Mesenchymal stem cell (in vitro differentiated cells and primary cell): ENCODE results near the gene PLXND1.
A peak's percentile ranks its signal among the peaks of the same experiment; 100 is the strongest.

Source experiments
- DNase-seq: peaks from one replicate; pipeline ENCODE4 v3.0.0-alpha.2; 2013
- H2AFZ ChIP-seq: one replicate; pipeline ENCODE4 v1.6.1; 2013; ENCODE audit warnings: low read depth, mild to moderate bottlenecking, control low read depth, inconsistent platforms, low read length, moderate library complexity
- H2AK5ac ChIP-seq: 2 replicates; pipeline ENCODE4 v1.6.1; 2013; ENCODE audit warnings: low read length, moderate library complexity, mild to moderate bottlenecking, inconsistent platforms; ENCODE audit not compliant: severe bottlenecking
- H2BK120ac ChIP-seq: one replicate; pipeline ENCODE4 v1.6.1; 2013; ENCODE audit warnings: low read depth, mild to moderate bottlenecking, inconsistent platforms, low read length, moderate library complexity
- H2BK12ac ChIP-seq, 2 experiments: one replicate each; pipeline ENCODE4 v1.6.1; 2013; ENCODE audit warnings: inconsistent platforms in 2 of 2, low read length in 2 of 2, mild to moderate bottlenecking in 2 of 2, moderate library complexity in 2 of 2, control low read depth in 1 of 2
- H2BK15ac ChIP-seq: one replicate; pipeline ENCODE4 v1.6.1; 2013; ENCODE audit warnings: mild to moderate bottlenecking, low read depth, inconsistent platforms; ENCODE audit not compliant: poor library complexity, severe bottlenecking
- H2BK5ac ChIP-seq: 2 replicates; pipeline ENCODE4 v1.6.1; 2013; ENCODE audit warnings: low read depth, mild to moderate bottlenecking, low read length, control low read depth, inconsistent platforms; ENCODE audit not compliant: poor library complexity, severe bottlenecking
- H3K14ac ChIP-seq, 2 experiments: one replicate each; pipeline ENCODE4 v1.6.1; 2013; ENCODE audit warnings: inconsistent platforms in 2 of 2, low read length in 2 of 2, control low read depth in 1 of 2, mild to moderate bottlenecking in 1 of 2, moderate library complexity in 1 of 2
- H3K18ac ChIP-seq, 2 experiments: one replicate each; pipeline ENCODE4 v1.6.1; 2013; ENCODE audit warnings: inconsistent platforms in 2 of 2, low read length in 2 of 2, control low read depth in 1 of 2, low read depth in 1 of 2, mild to moderate bottlenecking in 1 of 2
- H3K23ac ChIP-seq, 2 experiments: one replicate each; pipeline ENCODE4 v1.6.1; 2013; ENCODE audit warnings: inconsistent platforms in 2 of 2, low read length in 2 of 2, mild to moderate bottlenecking in 2 of 2, moderate library complexity in 2 of 2, control low read depth in 1 of 2
- H3K27ac ChIP-seq: 2 replicates; pipeline ENCODE4 v1.5.1; 2013; ENCODE audit warnings: mild to moderate bottlenecking, moderate library complexity, low read length, control low read depth, inconsistent platforms; ENCODE audit not compliant: poor library complexity, severe bottlenecking
- H3K27me3 ChIP-seq, 2 experiments: 2 replicates each; pipeline versions ENCODE4 v1.6.1 to v1.7.0; 2013; ENCODE audit warnings: low read length in 2 of 2, mild to moderate bottlenecking in 2 of 2, moderate library complexity in 2 of 2, control low read depth in 1 of 2, inconsistent platforms in 1 of 2; ENCODE audit not compliant: control insufficient read depth in 1 of 2, insufficient read depth in 1 of 2
- H3K36me3 ChIP-seq, 2 experiments: 2 replicates each; pipeline versions ENCODE4 v1.6.1 to v1.7.0; 2013; ENCODE audit warnings: low read length in 2 of 2, control low read depth in 1 of 2, inconsistent platforms in 1 of 2, low read depth in 1 of 2, mild to moderate bottlenecking in 1 of 2; ENCODE audit not compliant: insufficient read depth in 2 of 2, control insufficient read depth in 1 of 2
- H3K4ac ChIP-seq, 2 experiments: one replicate each; pipeline ENCODE4 v1.6.1; 2013; ENCODE audit warnings: inconsistent platforms in 2 of 2, low read length in 2 of 2, mild to moderate bottlenecking in 2 of 2, moderate library complexity in 2 of 2, control low read depth in 1 of 2, low read depth in 1 of 2
- H3K4me1 ChIP-seq: 2 replicates; pipeline ENCODE4 v1.6.1; 2013; ENCODE audit warnings: low read depth, low read length, control low read depth; ENCODE audit not compliant: control insufficient read depth, insufficient read depth
- H3K4me2 ChIP-seq: 2 replicates; pipeline ENCODE4 v1.6.1; 2013; ENCODE audit warnings: low read length, mild to moderate bottlenecking, inconsistent platforms; ENCODE audit not compliant: poor library complexity, severe bottlenecking
- H3K4me3 ChIP-seq, 2 experiments: 2 replicates each; pipeline versions ENCODE4 v1.5.1 to v1.7.0; 2013; ENCODE audit warnings: low read length in 2 of 2, mild to moderate bottlenecking in 2 of 2, control low read depth in 1 of 2, low read depth in 1 of 2; ENCODE audit not compliant: insufficient read depth in 1 of 2
- H3K79me1 ChIP-seq: replicated peaks from 2 replicates; pipeline ENCODE4 v1.6.1; 2013; ENCODE audit warnings: mild to moderate bottlenecking, control low read depth, low read length, inconsistent platforms; ENCODE audit not compliant: poor library complexity, severe bottlenecking
- H3K9ac ChIP-seq: 2 replicates; pipeline ENCODE4 v1.7.0; 2013; ENCODE audit warnings: mild to moderate bottlenecking, low read length, moderate library complexity
- H3K9me3 ChIP-seq: 2 replicates; pipeline ENCODE4 v1.7.0; 2013; ENCODE audit warnings: mild to moderate bottlenecking, low read length; ENCODE audit not compliant: control insufficient read depth
- H4K8ac ChIP-seq: one replicate; pipeline ENCODE4 v1.6.1; 2013; ENCODE audit warnings: inconsistent platforms, mild to moderate bottlenecking, low read length, moderate library complexity
- H4K91ac ChIP-seq: one replicate; pipeline ENCODE4 v1.6.1; 2013; ENCODE audit warnings: mild to moderate bottlenecking, low read length, inconsistent platforms
- WGBS: methylation state at CpG from one replicate; pipeline ENCODE4 v1.1.7; 2013; ENCODE audit warnings: mixed read lengths; 5-methylcytosine and 5-hydroxymethylcytosine counted together

PLXND1 gene

GRCh38 chr3:129559565-129560079 is 46.9 kb downstream of the PLXND1 start:
- peak overlapping the region; percentile 94 for H4K91ac ChIP-seq
- peak overlapping the region; percentile 79 for H3K27ac ChIP-seq
- H4K8ac ChIP-seq, result peak overlapping the region; percentile 93
- H2AK5ac ChIP-seq, result peak overlapping the region; percentile 45
- H3K4ac ChIP-seq, result peak overlapping the region; percentile 76 to 93
- no peak overlapping the region for H2BK5ac ChIP-seq
- H3K4me2 ChIP-seq, result no peak overlapping the region
- H3K23ac ChIP-seq, result no peak overlapping the region
- peak overlapping the region; percentile 80 for H2BK120ac ChIP-seq
- 91% methylated on average over 20 of the region's 20 CpGs for WGBS
- H3K36me3 ChIP-seq, result peaks cover 64 to 80% of the 10 kb centered on the region in 2 experiments
- peak overlapping the region in 1 of 2 experiments; percentile 50 for H3K4me3 ChIP-seq
- peak overlapping the region; percentile 71 for H3K9ac ChIP-seq
- peak overlapping the region; percentile 89 to 95 for H3K18ac ChIP-seq
- H2BK12ac ChIP-seq, result peak overlapping the region; percentile 87 to 93
- no peak for DNase-seq
- peak overlapping the region; percentile 88 for H2BK15ac ChIP-seq
- no peaks in the 10 kb centered on the region for H3K27me3 ChIP-seq
- H2AFZ ChIP-seq, result no peak overlapping the region
- peaks cover 66% of the 10 kb centered on the region for H3K4me1 ChIP-seq
- peak overlapping the region in 1 of 2 experiments; percentile 30 for H3K14ac ChIP-seq
- H3K9me3 ChIP-seq, result no peaks in the 10 kb centered on the region
- H3K79me1 ChIP-seq, result peaks cover 4% of the 10 kb centered on the region

- H2AK5ac ChIP-seq, result peak overlapping the region; percentile 93
- 53% methylated on average over 11 of the region's 11 CpGs for WGBS
- H2BK5ac ChIP-seq, result no peak overlapping the region
- H2BK120ac ChIP-seq, result peak overlapping the region; percentile 85
- H3K27ac ChIP-seq, result peak overlapping the region; percentile 65
- no peaks in the 10 kb centered on the region for H3K9me3 ChIP-seq
- peak overlapping the region; percentile 29 for H3K9ac ChIP-seq
- H4K91ac ChIP-seq, result peak overlapping the region; percentile 96
- peaks cover 70 to 77% of the 10 kb centered on the region in 2 experiments for H3K36me3 ChIP-seq
- H3K27me3 ChIP-seq, result no peaks in the 10 kb centered on the region
- H3K4ac ChIP-seq, result peak overlapping the region; percentile 90 to 93
- H4K8ac ChIP-seq, result peak overlapping the region; percentile 96
- H3K4me3 ChIP-seq, result no peak overlapping the region
- peaks cover 4% of the 10 kb centered on the region for H3K79me1 ChIP-seq
- H3K4me1 ChIP-seq, result peaks cover 69% of the 10 kb centered on the region
- peak overlapping the region; percentile 93 to 94 for H2BK12ac ChIP-seq
- H3K23ac ChIP-seq, result peak overlapping the region in 1 of 2 experiments; percentile 38
- peak overlapping the region in 1 of 2 experiments; percentile 87 for H3K14ac ChIP-seq
- peak; percentile 87 for DNase-seq
- peak overlapping the region; percentile 88 for H2BK15ac ChIP-seq
- H3K18ac ChIP-seq, result peak overlapping the region; percentile 94 to 95
- no peak overlapping the region for H2AFZ ChIP-seq
- peak overlapping the region; percentile 25 for H3K4me2 ChIP-seq
Measured at GRCh38 chr3:129558772-129559564, 47.5 kb downstream of the PLXND1 start.

- WGBS, result 81% methylated on average over 15 of the region's 15 CpGs
- H3K27ac ChIP-seq, result peak overlapping the region; percentile 65
- H2BK5ac ChIP-seq, result peak overlapping the region; percentile 71
- H3K23ac ChIP-seq, result peak overlapping the region in 1 of 2 experiments; percentile 38
- H3K79me1 ChIP-seq, result peaks cover 4% of the 10 kb centered on the region
- peak overlapping the region; percentile 74 to 94 for H3K18ac ChIP-seq
- peak overlapping the region in 1 of 2 experiments; percentile 87 for H3K14ac ChIP-seq
- H3K4me2 ChIP-seq, result peak overlapping the region; percentile 25
- peak overlapping the region; percentile 42 for H3K9ac ChIP-seq
- peak overlapping the region; percentile 96 for H4K91ac ChIP-seq
- peaks cover 66 to 70% of the 10 kb centered on the region in 2 experiments for H3K36me3 ChIP-seq
- H4K8ac ChIP-seq, result peak overlapping the region; percentile 96
- H3K4ac ChIP-seq, result peak overlapping the region; percentile 82 to 90
- no peaks in the 10 kb centered on the region for H3K9me3 ChIP-seq
- H2BK15ac ChIP-seq, result peak overlapping the region; percentile 76
- DNase-seq, result no peak
- no peak overlapping the region for H2AFZ ChIP-seq
- no peaks in the 10 kb centered on the region for H3K27me3 ChIP-seq
- peak overlapping the region; percentile 93 for H2AK5ac ChIP-seq
- H2BK12ac ChIP-seq, result peak overlapping the region; percentile 93 to 94
- peak overlapping the region; percentile 85 for H2BK120ac ChIP-seq
- peaks cover 72% of the 10 kb centered on the region for H3K4me1 ChIP-seq
- H3K4me3 ChIP-seq, result no peak overlapping the region
Measured at GRCh38 chr3:129558081-129558771, 48.2 kb downstream of the PLXND1 start.

GRCh38 chr3:129557548-129557894 is 49.0 kb downstream of the PLXND1 start:
- DNase-seq, result no peak
- Histone ChIP-seq H3K9me3 (no peaks in the 10 kb centered on the region), H3K18ac (peak overlapping the region; percentile 59 to 94), H3K14ac (peak overlapping the region in 1 of 2 experiments; percentile 45), H2BK15ac (no peak overlapping the region), H3K4me1 (peaks cover 77% of the 10 kb centered on the region), H2AFZ (no peak overlapping the region), H3K4ac (peak overlapping the region; percentile 12 to 82), H3K27me3 (no peaks in the 10 kb centered on the region), H2AK5ac (peak overlapping the region; percentile 93), H3K27ac (peak overlapping the region; percentile 65), H2BK120ac (no peak overlapping the region), H3K4me2 (no peak overlapping the region), H3K4me3 (no peak overlapping the region), H3K79me1 (peaks cover 4% of the 10 kb centered on the region), H3K23ac (no peak overlapping the region), H2BK12ac (peak overlapping the region in 1 of 2 experiments; percentile 94), H3K9ac (peak overlapping the region; percentile 42), H3K36me3 (peaks cover 59 to 63% of the 10 kb centered on the region in 2 experiments), H2BK5ac (no peak overlapping the region), H4K91ac (peak overlapping the region; percentile 23), H4K8ac (no peak overlapping the region)
- 93% methylated on average over 11 of the region's 11 CpGs for WGBS
